HG02938 (cell line): ENCODE results near the gene JADE3.

Source experiments
- ATAC-seq: cut with Tn5 transposase; IDR thresholded peaks from one replicate; pipeline ENCODE4 v1.9.1; 2021; ENCODE audit warnings: mild to moderate bottlenecking, moderate library complexity; ENCODE audit not compliant: unreplicated experiment

The JADE3 gene

GRCh38 chrX:46992070-46992469, 79.8 kb downstream of the JADE3 start:
- ATAC-seq = no peak

DNA sequence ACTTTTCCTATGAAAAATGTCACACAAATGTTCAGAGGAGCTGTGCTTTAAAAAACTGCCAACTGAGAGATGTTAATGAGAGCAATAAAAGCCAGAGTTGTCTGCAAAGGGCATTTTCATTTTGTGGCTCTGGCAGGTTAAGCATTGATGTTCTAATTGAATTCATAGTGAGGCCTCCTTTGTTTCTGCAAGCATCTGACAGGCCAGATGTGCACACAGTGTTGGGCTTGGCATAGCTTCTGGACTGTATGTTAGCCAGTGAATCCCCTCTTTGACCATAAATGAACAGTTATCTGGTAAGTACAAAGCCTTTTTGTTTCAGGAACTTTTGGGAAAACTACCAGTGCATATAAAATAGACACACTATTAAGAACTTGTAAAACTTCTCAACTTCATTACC, 81.9 kb downstream of the JADE3 start:
- no peak for ATAC-seq

DNA sequence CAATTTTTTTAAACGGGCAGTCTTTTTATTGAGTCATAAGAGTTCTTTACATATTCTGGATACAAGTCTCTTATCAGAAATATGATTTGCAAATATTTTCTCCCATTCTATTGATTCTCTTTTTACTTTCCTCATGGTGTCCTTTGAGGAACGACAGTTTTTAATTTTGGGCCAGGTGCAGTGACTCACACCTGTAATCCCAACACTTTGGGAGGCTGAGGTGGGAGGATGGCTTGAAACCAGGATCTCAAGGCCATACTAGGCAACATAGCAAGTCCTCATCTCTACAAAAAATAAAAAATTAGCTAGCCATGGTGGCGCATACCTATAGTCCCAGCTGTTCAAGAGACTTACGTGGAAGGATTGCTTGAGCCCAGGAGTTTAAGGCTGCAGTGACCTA, 99.9 kb downstream of the JADE3 start:
- ATAC-seq = no peak

GRCh38 chrX:47026198-47026597, 114.0 kb downstream of the JADE3 start:
- ATAC-seq = no peak

DNA sequence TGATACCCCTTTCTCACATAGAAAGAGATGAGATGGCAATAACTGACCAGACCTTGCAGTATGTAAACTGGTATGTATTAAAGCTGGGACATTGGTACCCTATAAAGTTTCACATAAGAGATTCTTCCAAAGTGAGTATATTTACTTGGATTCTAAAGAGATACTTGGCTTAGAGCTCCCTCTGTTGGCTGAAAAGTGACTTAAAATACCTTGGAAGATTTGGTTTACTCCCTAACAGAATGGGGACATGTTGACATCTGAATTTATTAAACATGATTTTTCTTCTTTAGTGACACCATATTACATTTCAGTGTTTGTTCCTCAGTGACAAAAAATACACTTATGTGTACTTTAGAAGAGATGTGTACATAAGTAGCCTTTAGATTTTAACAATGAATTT, 118.1 kb downstream of the JADE3 start:
- no peak for ATAC-seq

DNA sequence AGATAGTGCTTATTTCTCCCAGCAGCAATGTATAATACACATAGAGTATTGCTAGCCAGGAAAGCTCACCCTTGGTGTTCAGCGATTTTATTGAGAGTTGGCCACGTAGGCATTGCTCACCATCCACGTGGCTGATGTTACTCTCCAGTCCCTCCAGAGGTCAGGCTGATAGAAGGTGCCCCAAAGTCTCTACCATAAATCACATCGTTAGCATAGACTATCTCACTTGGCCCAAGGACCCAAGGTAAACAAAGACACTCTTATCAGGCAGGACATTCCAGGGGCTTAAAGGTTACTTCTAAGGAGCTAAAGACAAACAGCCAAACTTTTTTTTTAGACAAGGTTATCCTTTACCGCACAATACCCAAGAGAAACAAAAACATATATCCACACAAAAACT, 135.8 kb downstream of the JADE3 start:
- no peak for ATAC-seq

- ATAC-seq = no peak
Observed at GRCh38 chrX:47059142-47059874, 147.1 kb downstream of the JADE3 start.

DNA sequence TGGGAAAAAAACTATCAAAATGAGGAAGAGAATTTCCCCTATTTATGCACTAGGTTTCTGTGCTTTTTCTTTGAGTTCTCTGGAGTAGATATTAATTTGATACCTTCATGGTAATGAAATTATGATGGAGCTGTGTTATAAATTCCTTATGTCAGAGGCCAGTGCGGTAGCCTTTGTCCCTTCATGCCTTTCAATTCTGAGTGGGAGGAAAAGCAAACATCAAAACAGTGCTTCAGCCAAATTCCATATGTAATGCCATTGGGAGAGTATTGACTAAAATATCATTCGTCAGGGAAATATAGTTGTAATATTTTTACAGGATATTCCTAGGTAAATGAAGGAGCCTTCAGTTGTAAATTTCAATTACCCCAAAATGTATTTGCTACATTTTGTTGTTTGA, 148.5 kb downstream of the JADE3 start:
- no peak for ATAC-seq

GRCh38 chrX:47061238-47061919, 149.2 kb downstream of the JADE3 start:
- no peak for ATAC-seq

DNA sequence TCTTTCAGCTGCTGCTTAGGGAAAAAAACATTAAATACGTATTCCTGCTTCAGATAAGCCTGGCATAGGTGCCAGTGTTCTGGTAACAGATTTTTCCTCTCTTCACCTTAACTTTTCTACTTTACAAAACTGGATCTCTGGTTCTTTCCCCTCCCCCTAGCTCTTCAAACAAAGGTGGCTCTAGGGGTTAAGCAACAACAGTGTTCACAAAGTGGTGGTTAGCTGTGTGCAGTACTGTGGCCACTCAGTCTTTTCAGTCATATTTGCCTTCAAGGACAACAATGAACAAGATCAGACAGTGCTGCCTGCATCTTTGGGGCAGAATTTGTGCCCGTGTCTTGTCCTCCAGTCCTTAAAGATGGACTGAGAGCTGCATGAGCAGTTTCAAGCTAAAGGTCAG, 151.0 kb downstream of the JADE3 start:
- ATAC-seq = no peak

- ATAC-seq = no peak
Observed at GRCh38 chrX:47068214-47068613, 156.0 kb downstream of the JADE3 start.

DNA sequence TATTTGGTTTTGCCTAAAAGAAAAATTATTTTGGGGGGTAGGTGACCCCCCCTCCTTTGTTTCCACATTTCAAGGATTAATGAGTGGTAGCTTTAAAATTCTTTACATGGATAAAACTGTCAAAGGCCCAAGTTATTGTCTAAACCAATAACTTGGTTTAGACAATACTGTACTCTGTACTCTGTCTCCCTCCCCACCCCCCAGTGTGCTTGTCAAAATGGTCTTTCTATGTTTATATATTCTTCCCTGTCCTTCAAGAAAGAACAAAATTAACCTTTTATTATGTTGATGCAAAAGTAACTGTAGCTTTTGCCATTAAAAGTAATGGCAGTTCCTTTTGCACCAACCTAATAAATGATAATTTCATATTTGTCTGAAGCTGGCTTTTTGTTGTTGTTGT, 156.5 kb downstream of the JADE3 start:
- no peak for ATAC-seq

DNA sequence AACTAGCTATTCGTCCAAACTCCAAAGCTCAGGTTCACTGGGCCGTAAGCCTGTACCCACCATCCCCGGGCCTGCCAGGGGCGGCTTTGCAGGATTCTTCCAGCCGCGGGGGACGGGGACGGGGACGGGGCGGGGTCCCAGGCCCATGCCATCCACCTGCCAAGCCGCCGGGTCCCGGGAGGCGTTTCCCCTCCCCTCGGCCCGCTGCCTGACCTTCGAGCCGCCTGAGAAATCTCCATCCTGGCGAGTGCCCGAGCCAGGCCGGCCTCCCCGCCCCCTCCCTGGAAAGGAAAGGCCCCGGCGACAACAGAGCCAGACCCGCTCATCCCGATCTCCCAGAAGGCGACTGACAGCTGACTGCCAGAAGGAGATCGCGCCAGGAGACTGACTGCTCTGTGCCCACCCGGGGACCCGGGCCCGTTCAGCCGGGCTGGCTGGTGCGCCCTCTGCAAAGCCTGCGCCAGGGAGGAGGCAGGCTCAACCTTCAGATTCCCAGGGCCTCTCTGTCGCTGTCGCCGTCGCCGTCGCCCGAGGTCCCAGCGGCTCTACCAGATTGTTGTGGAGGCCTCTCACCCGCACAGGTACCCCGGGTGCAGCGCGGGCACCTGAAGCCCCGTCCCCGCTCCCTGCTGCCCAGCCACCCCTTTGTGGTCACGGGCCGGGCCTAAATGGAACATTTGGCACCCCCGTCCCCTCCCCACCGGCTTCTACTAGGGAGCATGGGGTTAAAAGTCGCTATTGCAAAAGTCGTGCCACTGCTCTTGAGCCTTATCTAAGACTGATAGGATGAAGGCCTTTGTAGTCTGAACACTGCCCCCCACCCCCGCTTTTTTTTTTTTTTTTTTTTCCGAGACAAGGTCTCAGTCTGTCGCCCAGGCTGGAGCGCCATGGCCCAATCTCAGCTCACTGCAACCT, 166.2 kb downstream of the JADE3 start, which contains the start of gene RGN:
RGN (plus strand) TSS at position 315 of the 915 bp plus-strand sequence. CDS start 2,702 bp downstream, outside the sequence.
- ATAC-seq = no peak

- no peak for ATAC-seq
Observed at GRCh38 chrX:47080215-47080914, 168.1 kb downstream of the JADE3 start.

- no peak for ATAC-seq
Observed at GRCh38 chrX:47080915-47081236, 168.7 kb downstream of the JADE3 start.

- no peak for ATAC-seq
Observed at GRCh38 chrX:47091149-47091775, 179.0 kb downstream of the JADE3 start.

DNA sequence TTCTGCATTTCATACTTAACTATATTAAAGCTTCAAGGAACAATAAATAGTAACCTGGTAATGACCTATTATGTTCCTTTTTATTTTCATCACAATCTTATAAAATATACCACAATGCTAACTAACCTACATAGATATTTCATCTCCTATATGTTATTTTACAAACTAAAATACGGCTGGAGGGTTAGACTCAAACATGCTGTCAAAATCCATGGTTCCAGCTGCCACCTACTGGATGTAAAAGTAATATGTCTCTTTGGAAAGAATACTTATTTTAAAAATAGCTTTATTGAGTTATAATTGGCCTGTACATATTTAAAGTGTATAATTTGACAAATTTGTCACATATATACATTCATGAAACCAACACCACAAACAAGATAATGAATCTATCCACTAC, 181.0 kb downstream of the JADE3 start:
- no peak for ATAC-seq

GRCh38 chrX:47093860-47094259, 181.6 kb downstream of the JADE3 start:
- no peak for ATAC-seq

GRCh38 chrX:47097018-47097417, 184.8 kb downstream of the JADE3 start:
- ATAC-seq = no peak

- ATAC-seq = no peak
Observed at GRCh38 chrX:47098338-47099094, 186.3 kb downstream of the JADE3 start.
